Fibroblast of lung (primary cell): ENCODE measurements around the gene RPLP2. TPM values are rescaled to one million over a fixed set of nuclear protein-coding genes. Genes with fewer than 3 reads are reported as not detected.

ENCODE experiments used
- DNase-seq, 2 donors: peaks; one replicate each; pipeline versions ENCODE4 v3.0.0 to v3.0.0-alpha.2; 2010; ENCODE audit warnings: low read depth in 2 of 2
- H2AFZ ChIP-seq: 2 replicates; pipeline ENCODE4 v1.5.1; 2012; ENCODE audit warnings: low read length, control low read depth, inconsistent platforms
- H3K27ac ChIP-seq: 2 replicates; pipeline ENCODE4 v1.5.1; 2011; ENCODE audit warnings: low read length, control low read depth; ENCODE audit not compliant: insufficient read depth
- H3K27me3 ChIP-seq: 2 replicates; pipeline ENCODE4 v1.5.1; 2011; ENCODE audit warnings: mild to moderate bottlenecking, low read length; ENCODE audit not compliant: control insufficient read depth, insufficient read depth
- H3K36me3 ChIP-seq: 2 replicates; pipeline ENCODE4 v1.5.1; 2011; ENCODE audit warnings: low read length; ENCODE audit not compliant: control insufficient read depth, insufficient read depth
- H3K4me1 ChIP-seq: 2 replicates; pipeline ENCODE4 v1.5.1; 2011; ENCODE audit warnings: low read length; ENCODE audit not compliant: control insufficient read depth, insufficient read depth; ENCODE audit errors: extremely low read depth
- H3K4me2 ChIP-seq: 2 replicates; pipeline ENCODE4 v1.5.1; 2011; ENCODE audit warnings: low read length, control low read depth; ENCODE audit not compliant: insufficient read depth; ENCODE audit errors: extremely low read depth
- H3K4me3 ChIP-seq, 4 experiments: fragments of 200-600 bp in 1 of 4; sonication (generic) in 1 of 4; replicated peaks in 1 of 4; 2 replicates each; pipeline ENCODE4 v1.5.1; 2011 to 2016; ENCODE audit warnings: low read length in 4 of 4, low read depth in 3 of 4, mild to moderate bottlenecking in 3 of 4, control low read depth in 2 of 4, inconsistent platforms in 1 of 4, mixed read lengths in 1 of 4; ENCODE audit not compliant: insufficient read depth in 1 of 4; ENCODE audit errors: control extremely low read depth in 1 of 4
- H3K79me2 ChIP-seq: 2 replicates; pipeline ENCODE4 v1.5.1; 2012; ENCODE audit warnings: mild to moderate bottlenecking, low read length, inconsistent platforms; ENCODE audit not compliant: control insufficient read depth, insufficient read depth
- H3K9ac ChIP-seq: 2 replicates; pipeline ENCODE4 v1.5.1; 2011; ENCODE audit warnings: mild to moderate bottlenecking, low read length, control low read depth; ENCODE audit not compliant: insufficient read depth
- H3K9me3 ChIP-seq: 2 replicates; pipeline ENCODE4 v1.5.1; 2012; ENCODE audit warnings: low read depth, low read length; ENCODE audit not compliant: control insufficient read depth, insufficient read depth
- H4K20me1 ChIP-seq: 2 replicates; pipeline ENCODE4 v1.5.1; 2011; ENCODE audit warnings: low read length; ENCODE audit not compliant: control insufficient read depth, insufficient read depth; ENCODE audit errors: extremely low read depth
- EZH2 ChIP-seq: IDR thresholded peaks from 2 replicates; pipeline ENCODE4 v1.5.1; 2012; ENCODE audit warnings: low read length, control low read depth, mild to moderate bottlenecking; ENCODE audit errors: missing control alignments
- polyA minus RNA-seq: library from RNA; depleted of rRNA, polyadenylated mRNA; stranded (reverse); fragments of >200 nt; gene quantifications from 2 replicates; pipeline ENCODE4 v1.2.3, GENCODE V29; 2011; ENCODE audit warnings: low replicate concordance
- polyA plus RNA-seq, 2 donors: library from polyadenylated mRNA; depleted of rRNA in 1 of 2; stranded (reverse) in 1 of 2; unstranded in 1 of 2; fragments of >200 nt; gene quantifications; 2 replicates each; pipeline ENCODE4 v1.2.1, GENCODE V29; 2011 to 2012; ENCODE audit warnings: missing spikeins in 1 of 2
- total RNA-seq: library from RNA; depleted of rRNA; stranded (reverse); fragments of >200 nt; gene quantifications from 2 replicates; pipeline ENCODE4 v1.2.1, GENCODE V29; 2014
- TF ChIP-seq, protein P1 (sequence below), 2 donors: IDR thresholded peaks in 1 of 2; conservative IDR thresholded peaks in 1 of 2; 1 replicate in 1 of 2; 2 replicates in 1 of 2; pipeline ENCODE4 v1.5.1; 2011 to 2012; ENCODE audit warnings: low read length in 2 of 2, control low read depth in 1 of 2, inconsistent platforms in 1 of 2, low read depth in 1 of 2, mild to moderate bottlenecking in 1 of 2

The RPLP2 gene
- total RNA-seq (282 and 294 TPM in 2 replicates), polyA plus RNA-seq (741 and 904 TPM in 2 replicates), polyA minus RNA-seq (327 and 443 TPM in 2 replicates)
- 1,458 and 1,948 TPM in 2 replicates for polyA plus RNA-seq (2012)

- Histone ChIP-seq H3K4me3 (peak within 1 kb of the TSS; percentile 78 to 98 (median 94)), H3K27ac (peak within 1 kb of the TSS; percentile 96), H4K20me1 (no peaks in the 10 kb centered on the region), H3K4me1 (peaks cover 13% of the 10 kb centered on the region), H3K4me2 (peak within 1 kb of the TSS; percentile 98), H2AFZ (peak within 1 kb of the TSS; percentile 94), H3K9me3 (no peaks in the 10 kb centered on the region), H3K79me2 (peaks cover 38% of the 10 kb centered on the region), H3K9ac (peak within 1 kb of the TSS; percentile 99), H3K27me3 (no peaks in the 10 kb centered on the region), H3K36me3 (peaks cover 24% of the 10 kb centered on the region)
- TF ChIP-seq, protein P1, sequence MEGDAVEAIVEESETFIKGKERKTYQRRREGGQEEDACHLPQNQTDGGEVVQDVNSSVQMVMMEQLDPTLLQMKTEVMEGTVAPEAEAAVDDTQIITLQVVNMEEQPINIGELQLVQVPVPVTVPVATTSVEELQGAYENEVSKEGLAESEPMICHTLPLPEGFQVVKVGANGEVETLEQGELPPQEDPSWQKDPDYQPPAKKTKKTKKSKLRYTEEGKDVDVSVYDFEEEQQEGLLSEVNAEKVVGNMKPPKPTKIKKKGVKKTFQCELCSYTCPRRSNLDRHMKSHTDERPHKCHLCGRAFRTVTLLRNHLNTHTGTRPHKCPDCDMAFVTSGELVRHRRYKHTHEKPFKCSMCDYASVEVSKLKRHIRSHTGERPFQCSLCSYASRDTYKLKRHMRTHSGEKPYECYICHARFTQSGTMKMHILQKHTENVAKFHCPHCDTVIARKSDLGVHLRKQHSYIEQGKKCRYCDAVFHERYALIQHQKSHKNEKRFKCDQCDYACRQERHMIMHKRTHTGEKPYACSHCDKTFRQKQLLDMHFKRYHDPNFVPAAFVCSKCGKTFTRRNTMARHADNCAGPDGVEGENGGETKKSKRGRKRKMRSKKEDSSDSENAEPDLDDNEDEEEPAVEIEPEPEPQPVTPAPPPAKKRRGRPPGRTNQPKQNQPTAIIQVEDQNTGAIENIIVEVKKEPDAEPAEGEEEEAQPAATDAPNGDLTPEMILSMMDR (conservative IDR thresholded peaks at IDR 0.05 in 1 of 2, IDR thresholded peaks at IDR 0.05 in 1 of 2; ENCODE audit: low read depth in 1 of 2, low read length in 2 of 2), result no peak
- TF ChIP-seq EZH2, result no peak
- peak; percentile 96 to 98 for DNase-seq
These were observed at the start of gene RPLP2 for GRCh38 chr11:809287-810039. TSS of gene RPLP2 (plus strand) at chr11:809967. CDS start at chr11:810235, 268 bp downstream.

GRCh38 chr11:760236-760635 is 49.5 kb upstream of the RPLP2 start:
- Histone ChIP-seq H3K4me2 (no peak overlapping the region), H3K79me2 (peaks cover 7% of the 10 kb centered on the region), H3K4me3 (no peak overlapping the region), H3K4me1 (peaks cover 6% of the 10 kb centered on the region), H3K36me3 (peaks cover 28% of the 10 kb centered on the region), H2AFZ (no peak overlapping the region), H3K27me3 (no peaks in the 10 kb centered on the region), H3K9ac (no peak overlapping the region), H3K9me3 (no peaks in the 10 kb centered on the region), H4K20me1 (peaks cover 2% of the 10 kb centered on the region), H3K27ac (no peak overlapping the region)
- DNase-seq, result no peak
- TF ChIP-seq EZH2, result no peak
- TF ChIP-seq, protein P1 (conservative IDR thresholded peaks at IDR 0.05 in 1 of 2, IDR thresholded peaks at IDR 0.05 in 1 of 2; ENCODE audit: low read depth in 1 of 2, low read length in 2 of 2), result no peak

DNA sequence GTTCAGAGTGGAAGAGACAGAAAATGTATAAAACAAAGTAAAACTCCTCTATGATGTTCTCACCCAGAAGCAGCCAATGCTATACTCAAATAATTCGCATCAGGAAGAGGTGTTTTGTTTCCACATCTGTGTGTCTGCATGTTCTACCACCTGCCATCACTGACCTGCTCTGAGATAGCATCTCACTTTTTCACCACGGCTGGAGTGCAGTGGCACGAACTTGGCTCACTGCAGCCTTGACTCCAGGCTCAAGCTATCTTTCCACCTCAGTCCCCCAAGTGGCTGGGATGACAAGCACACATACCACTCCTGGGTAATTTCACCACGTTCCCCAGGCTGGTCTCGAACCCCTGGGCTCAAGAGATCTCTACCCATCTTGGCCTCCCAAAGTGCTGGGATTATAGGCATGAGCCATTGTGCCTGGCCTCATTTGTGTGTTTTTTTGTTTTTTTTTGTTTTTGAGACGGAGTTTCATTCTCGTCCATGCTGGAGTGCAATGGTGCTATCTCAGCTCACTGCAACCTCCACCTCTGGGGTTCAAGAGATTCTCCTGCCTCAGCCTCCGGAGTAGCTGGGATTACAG is 48.1 kb upstream of the RPLP2 start:
- no peak overlapping the region for H3K27ac ChIP-seq
- peaks cover 33% of the 10 kb centered on the region for H3K36me3 ChIP-seq

More for the DNA sequence above, 48.1 kb upstream of the RPLP2 start:
- H3K9ac ChIP-seq, result no peak overlapping the region
- DNase-seq, result no peak
- no peaks in the 10 kb centered on the region for H3K9me3 ChIP-seq
- peaks cover 3% of the 10 kb centered on the region for H3K79me2 ChIP-seq
- no peak overlapping the region for H2AFZ ChIP-seq
- H3K4me2 ChIP-seq, result no peak overlapping the region
- H3K4me1 ChIP-seq, result peaks cover 6% of the 10 kb centered on the region
- H4K20me1 ChIP-seq, result peaks cover 2% of the 10 kb centered on the region
- no peaks in the 10 kb centered on the region for H3K27me3 ChIP-seq
- no peak for TF ChIP-seq EZH2
- TF ChIP-seq, protein P1 (conservative IDR thresholded peaks at IDR 0.05 in 1 of 2, IDR thresholded peaks at IDR 0.05 in 1 of 2; ENCODE audit: low read depth in 1 of 2, low read length in 2 of 2), result no peak
- H3K4me3 ChIP-seq, result no peak overlapping the region
